ENCODE data around the gene TP53TG5.

TP53TG5 gene

GRCh38 chr20:45374101-45374467, 4.0 kb downstream of the TP53TG5 start:
- 46% methylated on average over 8 of the region's 9 CpGs for WGBS (ENCODE audit: insufficient coverage)
- POLR2A ChIA-PET, result interaction anchor here (0.8 to 2.2 kb wide), 3 partner anchors 38 to 63 kb away, joined by 3 to 12 read pairs (median 3); no protein-coding TSS in a partner anchor
- H3K27ac ChIP-seq (ENCODE audit: insufficient read depth in 1 of 2, low read depth in 1 of 2, low read length in 2 of 2, poor library complexity in 1 of 2, severe bottlenecking in 2 of 2), result no peak overlapping the region

GRCh38 chr20:45373353-45374100, 4.6 kb downstream of the TP53TG5 start:
- CTCF ChIA-PET, result interaction anchor here (0.7 to 22.7 kb wide), 25 partner anchors 11 to 113 kb away, joined by 3 to 353 read pairs (median 6); partner anchors contain the start of genes DBNDD2 and SYS1
- H3K27ac ChIP-seq (ENCODE audit: insufficient read depth in 1 of 2, low read depth in 1 of 2, low read length in 2 of 2, poor library complexity in 1 of 2, severe bottlenecking in 2 of 2), result no peak overlapping the region

More at GRCh38 chr20:45374101-45374467, 4.0 kb downstream of the TP53TG5 start:
- Histone ChIP-seq H3K4me1 (ENCODE audit: control extremely low read depth in 1 of 4, control insufficient read depth in 4 of 4, insufficient read depth in 4 of 4, low read length in 3 of 4) (peaks cover under 1 to 13% (median 10%) of the 10 kb centered on the region in 4 experiments), H3K9me3 (ENCODE audit: control extremely low read depth in 1 of 5, control insufficient read depth in 4 of 5, insufficient read depth in 2 of 5, low read depth in 1 of 5, low read length in 4 of 5) (no peaks in the 10 kb centered on the region), H3K27me3 (replicated peaks in 2 of 5; ENCODE audit: control insufficient read depth in 4 of 5, insufficient read depth in 5 of 5, low read length in 4 of 5) (no peaks in the 10 kb centered on the region), H3K4me3 (ENCODE audit: control insufficient read depth in 1 of 7, extremely low read depth in 1 of 7, insufficient read depth in 4 of 7, low read depth in 2 of 7, low read length in 6 of 7) (peak overlapping the region in 4 of 7 experiments; percentile 62 to 88 (median 74)), H3K36me3 (ENCODE audit: control insufficient read depth in 4 of 4, insufficient read depth in 4 of 4, low read length in 3 of 4) (peaks cover 0 to 4% (median 0%) of the 10 kb centered on the region in 4 experiments)
- no peak for DNase-seq
- CTCF ChIA-PET, result interaction anchor here (1.0 to 22.7 kb wide), 23 partner anchors 12 to 397 kb away, joined by 3 to 353 read pairs (median 6); partner anchors contain the start of genes DBNDD2 and SYS1

GRCh38 chr20:45372646-45373352, 5.3 kb downstream of the TP53TG5 start:
- no peak overlapping the region for H3K27ac ChIP-seq (ENCODE audit: insufficient read depth in 1 of 2, low read depth in 1 of 2, low read length in 2 of 2, poor library complexity in 1 of 2, severe bottlenecking in 2 of 2)
- H3K36me3 ChIP-seq (ENCODE audit: control insufficient read depth in 4 of 4, insufficient read depth in 4 of 4, low read length in 3 of 4), result peaks cover 0 to 13% (median 4%) of the 10 kb centered on the region in 4 experiments
- no peaks in the 10 kb centered on the region for H3K27me3 ChIP-seq (replicated peaks in 2 of 5; ENCODE audit: control insufficient read depth in 4 of 5, insufficient read depth in 5 of 5, low read length in 4 of 5)
- peak overlapping the region in 6 of 7 experiments; percentile 53 to 88 (median 66) for H3K4me3 ChIP-seq (ENCODE audit: control insufficient read depth in 1 of 7, extremely low read depth in 1 of 7, insufficient read depth in 4 of 7, low read depth in 2 of 7, low read length in 6 of 7)
- ChIA-PET POLR2A (interaction anchor here (0.6 to 2.2 kb wide), 3 partner anchors 10 to 64 kb away, joined by 4 to 12 read pairs (median 5); partner anchors contain the start of gene SYS1), CTCF (interaction anchor here (0.7 to 22.7 kb wide), 18 partner anchors 10 to 98 kb away, joined by 4 to 353 read pairs (median 8); partner anchors contain the start of genes DBNDD2 and SYS1)
- WGBS (ENCODE audit: insufficient coverage), result 35% methylated on average over 21 of the region's 30 CpGs
- no peak for DNase-seq
- H3K9me3 ChIP-seq (ENCODE audit: control extremely low read depth in 1 of 5, control insufficient read depth in 4 of 5, insufficient read depth in 2 of 5, low read depth in 1 of 5, low read length in 4 of 5), result no peaks in the 10 kb centered on the region
- peaks cover 8 to 22% (median 17%) of the 10 kb centered on the region in 4 experiments for H3K4me1 ChIP-seq (ENCODE audit: control extremely low read depth in 1 of 4, control insufficient read depth in 4 of 4, insufficient read depth in 4 of 4, low read length in 3 of 4)

More at GRCh38 chr20:45373353-45374100, 4.6 kb downstream of the TP53TG5 start:
- 3% methylated on average over 14 of the region's 38 CpGs for WGBS (ENCODE audit: insufficient coverage)
- peak; percentile 87 to 90 (median 89) for DNase-seq
- no peaks in the 10 kb centered on the region for H3K27me3 ChIP-seq (replicated peaks in 2 of 5; ENCODE audit: control insufficient read depth in 4 of 5, insufficient read depth in 5 of 5, low read length in 4 of 5)
- H3K36me3 ChIP-seq (ENCODE audit: control insufficient read depth in 4 of 4, insufficient read depth in 4 of 4, low read length in 3 of 4), result peaks cover 0 to 6% (median under 1%) of the 10 kb centered on the region in 4 experiments
- H3K4me3 ChIP-seq (ENCODE audit: control insufficient read depth in 1 of 7, extremely low read depth in 1 of 7, insufficient read depth in 4 of 7, low read depth in 2 of 7, low read length in 6 of 7), result peak overlapping the region; percentile 34 to 88 (median 63)
- no peaks in the 10 kb centered on the region for H3K9me3 ChIP-seq (ENCODE audit: control extremely low read depth in 1 of 5, control insufficient read depth in 4 of 5, insufficient read depth in 2 of 5, low read depth in 1 of 5, low read length in 4 of 5)
- POLR2A ChIA-PET, result interaction anchor here (0.8 to 2.2 kb wide), 4 partner anchors 11 to 63 kb away, joined by 3 to 12 read pairs (median 4); partner anchors contain the start of gene SYS1
- peaks cover 3 to 14% (median 12%) of the 10 kb centered on the region in 4 experiments for H3K4me1 ChIP-seq (ENCODE audit: control extremely low read depth in 1 of 4, control insufficient read depth in 4 of 4, insufficient read depth in 4 of 4, low read length in 3 of 4)

- ChIA-PET CTCF (interaction anchor here (0.8 to 22.7 kb wide), 14 partner anchors 10 to 329 kb away, joined by 3 to 353 read pairs (median 12); partner anchors contain the start of genes DBNDD2 and SYS1), POLR2A (interaction anchor here (0.6 to 2.2 kb wide), 4 partner anchors 9 to 64 kb away, joined by 3 to 12 read pairs (median 4); partner anchors contain the start of genes PIGT and SYS1)
- H3K27ac ChIP-seq (ENCODE audit: insufficient read depth in 1 of 2, low read depth in 1 of 2, low read length in 2 of 2, poor library complexity in 1 of 2, severe bottlenecking in 2 of 2), result no peak overlapping the region
- H3K27me3 ChIP-seq (replicated peaks in 2 of 5; ENCODE audit: control insufficient read depth in 4 of 5, insufficient read depth in 5 of 5, low read length in 4 of 5), result no peaks in the 10 kb centered on the region
- H3K4me1 ChIP-seq (ENCODE audit: control extremely low read depth in 1 of 4, control insufficient read depth in 4 of 4, insufficient read depth in 4 of 4, low read length in 3 of 4), result peaks cover 10 to 27% (median 22%) of the 10 kb centered on the region in 4 experiments
- 98% methylated on average over 9 of the region's 10 CpGs for WGBS (ENCODE audit: insufficient coverage)
- peaks cover 0 to 18% (median 7%) of the 10 kb centered on the region in 4 experiments for H3K36me3 ChIP-seq (ENCODE audit: control insufficient read depth in 4 of 4, insufficient read depth in 4 of 4, low read length in 3 of 4)
- no peak for DNase-seq
- H3K4me3 ChIP-seq (ENCODE audit: control insufficient read depth in 1 of 7, extremely low read depth in 1 of 7, insufficient read depth in 4 of 7, low read depth in 2 of 7, low read length in 6 of 7), result peak overlapping the region in 2 of 7 experiments; percentile 78 to 88
- H3K9me3 ChIP-seq (ENCODE audit: control extremely low read depth in 1 of 5, control insufficient read depth in 4 of 5, insufficient read depth in 2 of 5, low read depth in 1 of 5, low read length in 4 of 5), result no peaks in the 10 kb centered on the region
These were observed 5.9 kb downstream of the TP53TG5 start for GRCh38 chr20:45372241-45372640.

GRCh38 chr20:45370571-45371160, 7.5 kb downstream of the TP53TG5 start:
- ChIA-PET POLR2A (no interaction called here), CTCF (interaction anchor here (0.6 to 22.7 kb wide), 11 partner anchors 8 to 94 kb away, joined by 3 to 353 read pairs (median 6); partner anchors contain the start of gene SYS1)
- Histone ChIP-seq H3K27ac (ENCODE audit: insufficient read depth in 1 of 2, low read depth in 1 of 2, low read length in 2 of 2, poor library complexity in 1 of 2, severe bottlenecking in 2 of 2) (no peak overlapping the region), H3K36me3 (ENCODE audit: control insufficient read depth in 4 of 4, insufficient read depth in 4 of 4, low read length in 3 of 4) (peaks cover 3 to 34% (median 19%) of the 10 kb centered on the region in 4 experiments), H3K27me3 (replicated peaks in 2 of 5; ENCODE audit: control insufficient read depth in 4 of 5, insufficient read depth in 5 of 5, low read length in 4 of 5) (no peaks in the 10 kb centered on the region), H3K9me3 (ENCODE audit: control extremely low read depth in 1 of 5, control insufficient read depth in 4 of 5, insufficient read depth in 2 of 5, low read depth in 1 of 5, low read length in 4 of 5) (no peaks in the 10 kb centered on the region), H3K4me1 (ENCODE audit: control extremely low read depth in 1 of 4, control insufficient read depth in 4 of 4, insufficient read depth in 4 of 4, low read length in 3 of 4) (peaks cover 10 to 27% (median 22%) of the 10 kb centered on the region in 4 experiments), H3K4me3 (ENCODE audit: control insufficient read depth in 1 of 7, extremely low read depth in 1 of 7, insufficient read depth in 4 of 7, low read depth in 2 of 7, low read length in 6 of 7) (no peak overlapping the region)
- WGBS (ENCODE audit: insufficient coverage), result 100% methylated on average over 3 of the region's 3 CpGs
- no peak for DNase-seq

- 44% methylated on average over 6 of the region's 6 CpGs for WGBS (ENCODE audit: insufficient coverage)
- H3K4me1 ChIP-seq (ENCODE audit: control extremely low read depth in 1 of 4, control insufficient read depth in 4 of 4, insufficient read depth in 4 of 4, low read length in 3 of 4), result peaks cover 16 to 34% (median 25%) of the 10 kb centered on the region in 4 experiments
These were observed 9.7 kb downstream of the TP53TG5 start for GRCh38 chr20:45368221-45368980.

More at GRCh38 chr20:45368221-45368980, 9.7 kb downstream of the TP53TG5 start:
- Histone ChIP-seq H3K9me3 (ENCODE audit: control extremely low read depth in 1 of 5, control insufficient read depth in 4 of 5, insufficient read depth in 2 of 5, low read depth in 1 of 5, low read length in 4 of 5) (no peaks in the 10 kb centered on the region), H3K36me3 (ENCODE audit: control insufficient read depth in 4 of 4, insufficient read depth in 4 of 4, low read length in 3 of 4) (peaks cover 4 to 44% (median 24%) of the 10 kb centered on the region in 4 experiments), H3K27ac (ENCODE audit: insufficient read depth in 1 of 2, low read depth in 1 of 2, low read length in 2 of 2, poor library complexity in 1 of 2, severe bottlenecking in 2 of 2) (peak overlapping the region in 1 of 2 experiments; percentile 23), H3K4me3 (ENCODE audit: control insufficient read depth in 1 of 7, extremely low read depth in 1 of 7, insufficient read depth in 4 of 7, low read depth in 2 of 7, low read length in 6 of 7) (no peak overlapping the region), H3K27me3 (replicated peaks in 2 of 5; ENCODE audit: control insufficient read depth in 4 of 5, insufficient read depth in 5 of 5, low read length in 4 of 5) (no peaks in the 10 kb centered on the region)
- ChIA-PET CTCF (interaction anchor here (0.7 to 22.7 kb wide), 17 partner anchors 6 to 91 kb away, joined by 3 to 353 read pairs (median 3); partner anchors contain the start of gene SYS1), POLR2A (no interaction called here)
- peak in 2 of 3 donors; percentile 46 to 67 for DNase-seq
